H1 (cell line): Measurements from ENCODE around the gene TUBA8. TPM values are rescaled to one million over a fixed set of nuclear protein-coding genes. Genes with fewer than 3 reads are reported as not detected.

Source experiments
- CTCF ChIA-PET: fragments of 300-600 bp; sonication (Branson Sonifier 250); formaldehyde crosslinking; loops from one replicate; lab custom pipeline; 2021; ENCODE audit not compliant: partially characterized antibody; lab: Charles Lee
- POLR2A ChIA-PET: fragments of 300-600 bp; sonication (Branson Sonifier 250); formaldehyde crosslinking; loops from one replicate; lab custom pipeline; 2021; ENCODE audit warnings: inconsistent platforms; ENCODE audit not compliant: partially characterized antibody; lab: Charles Lee
- DNase-seq, 2 experiments: peaks; one replicate each; pipeline versions ENCODE4 v3.0.0 to v3.0.0-alpha.2; 2010 to 2022; ENCODE audit warnings: low spot score in 2 of 2, low read depth in 1 of 2, mixed read lengths in 1 of 2
- FAIRE-seq: peaks from 2 replicates; lab custom pipeline; 2011; peaks lifted over from hg19 to GRCh38; lab: Jason Lieb, UNC
- H2AFZ ChIP-seq: 2 replicates; pipeline ENCODE4 v1.8.1; 2012; ENCODE audit warnings: low read length, inconsistent platforms
- H2AK5ac ChIP-seq: 2 replicates; pipeline ENCODE4 v1.6.1; 2013; ENCODE audit warnings: low read depth, low read length
- H2BK120ac ChIP-seq: replicated peaks from 2 replicates; pipeline ENCODE3; 2013; ENCODE audit warnings: low read depth, low read length, inconsistent platforms
- H2BK12ac ChIP-seq: 2 replicates; pipeline ENCODE4 v1.6.1; 2013; ENCODE audit warnings: low read depth, low read length
- H2BK15ac ChIP-seq: 2 replicates; pipeline ENCODE4 v1.6.1; 2013; ENCODE audit warnings: low read length
- H2BK20ac ChIP-seq: 2 replicates; pipeline ENCODE4 v1.6.1; 2013; ENCODE audit warnings: low read length
- H2BK5ac ChIP-seq: 2 replicates; pipeline ENCODE4 v1.6.1; 2013; ENCODE audit warnings: low read depth, low read length
- H3K14ac ChIP-seq: 2 replicates; pipeline ENCODE4 v1.6.1; 2013; ENCODE audit warnings: inconsistent platforms; ENCODE audit not compliant: insufficient read length
- H3K18ac ChIP-seq: 2 replicates; pipeline ENCODE4 v1.6.1; 2013; ENCODE audit warnings: low read length; ENCODE audit errors: extremely low read depth
- H3K23ac ChIP-seq: 2 replicates; pipeline ENCODE4 v1.6.1; 2013; ENCODE audit warnings: inconsistent platforms; ENCODE audit not compliant: insufficient read length
- H3K23me2 ChIP-seq: 2 replicates; pipeline ENCODE4 v1.6.1; 2013; ENCODE audit warnings: low read depth, low read length
- H3K27ac ChIP-seq: 2 replicates; pipeline ENCODE4 v1.6.1; 2011; ENCODE audit warnings: low read depth, low read length, inconsistent platforms
- H3K27me3 ChIP-seq, 4 experiments: replicated peaks in 1 of 4; 1 replicate in 1 of 4; 2 replicates in 3 of 4; pipeline versions ENCODE4 v1.6.1 to v1.8.1; 2011 to 2013; ENCODE audit warnings: low read length in 3 of 4, mild to moderate bottlenecking in 3 of 4, inconsistent platforms in 2 of 4, mixed read lengths in 2 of 4, moderate library complexity in 1 of 4; ENCODE audit not compliant: control insufficient read depth in 3 of 4, insufficient read depth in 3 of 4; ENCODE audit errors: extremely low read depth in 1 of 4
- H3K36me3 ChIP-seq, 4 experiments: 2 replicates each; pipeline versions ENCODE4 v1.6.1 to v1.8.1; 2011 to 2013; ENCODE audit warnings: mild to moderate bottlenecking in 4 of 4, low read length in 3 of 4, moderate library complexity in 2 of 4, control low read depth in 1 of 4, inconsistent platforms in 1 of 4; ENCODE audit not compliant: insufficient read depth in 4 of 4, control insufficient read depth in 2 of 4
- H3K4ac ChIP-seq: replicated peaks from 2 replicates; pipeline ENCODE3; 2013; ENCODE audit warnings: low read length, low read depth, mixed read lengths, inconsistent platforms; ENCODE audit not compliant: insufficient read length
- H3K4me1 ChIP-seq, 4 experiments: replicated peaks in 1 of 4; 1 replicate in 1 of 4; 2 replicates in 3 of 4; pipeline versions ENCODE4 v1.6.1 to v1.8.1; 2011 to 2013; ENCODE audit warnings: low read length in 3 of 4, inconsistent platforms in 2 of 4, mixed read lengths in 1 of 4; ENCODE audit not compliant: insufficient read depth in 4 of 4, control insufficient read depth in 3 of 4
- H3K4me2 ChIP-seq, 2 experiments: 2 replicates each; pipeline versions ENCODE4 v1.6.1 to v1.8.1; 2011 to 2013; ENCODE audit warnings: low read depth in 2 of 2, low read length in 2 of 2, control low read depth in 1 of 2, inconsistent platforms in 1 of 2, mild to moderate bottlenecking in 1 of 2; ENCODE audit not compliant: insufficient read depth in 1 of 2
- H3K4me3 ChIP-seq, 4 experiments: fragments of 200-600, 300-600 bp in 1 of 4; sonication (generic), shearing (Covaris generic), sonication (Bioruptor Twin) in 1 of 4; 2 replicates each; pipeline versions ENCODE4 v1.5.1 to v1.8.1; 2011 to 2016; ENCODE audit warnings: low read length in 4 of 4, low read depth in 3 of 4, control low read depth in 2 of 4, inconsistent platforms in 2 of 4, mild to moderate bottlenecking in 2 of 4, mixed read lengths in 1 of 4, moderate library complexity in 1 of 4; ENCODE audit not compliant: insufficient read depth in 2 of 4; ENCODE audit errors: extremely low read depth in 1 of 4
- H3K56ac ChIP-seq: replicated peaks from 2 replicates; pipeline ENCODE3; 2013; ENCODE audit warnings: low read depth, mild to moderate bottlenecking, mixed read lengths, low read length, inconsistent platforms; ENCODE audit not compliant: insufficient read length
- H3K79me1 ChIP-seq: 2 replicates; pipeline ENCODE4 v1.6.1; 2013; ENCODE audit warnings: low read depth, low read length, control low read depth
- H3K79me2 ChIP-seq, 2 experiments: 2 replicates each; pipeline versions ENCODE4 v1.6.1 to v1.8.1; 2012 to 2013; ENCODE audit warnings: low read length in 2 of 2, mild to moderate bottlenecking in 2 of 2, inconsistent platforms in 1 of 2; ENCODE audit not compliant: insufficient read depth in 2 of 2, control insufficient read depth in 1 of 2
- H3K9ac ChIP-seq, 4 experiments: replicated peaks in 1 of 4; 1 replicate in 1 of 4; 2 replicates in 3 of 4; pipeline versions ENCODE4 v1.6.1 to v1.8.1; 2011 to 2013; ENCODE audit warnings: low read depth in 3 of 4, low read length in 3 of 4, control low read depth in 2 of 4, mild to moderate bottlenecking in 2 of 4, moderate library complexity in 2 of 4, inconsistent platforms in 1 of 4; ENCODE audit errors: extremely low read depth in 1 of 4
- H3K9me3 ChIP-seq, 2 experiments: 2 replicates each; pipeline versions ENCODE4 v1.6.1 to v1.8.1; 2012 to 2013; ENCODE audit warnings: mild to moderate bottlenecking in 2 of 2, moderate library complexity in 2 of 2, control low read depth in 1 of 2, inconsistent platforms in 1 of 2, low read depth in 1 of 2, low read length in 1 of 2, mixed read lengths in 1 of 2; ENCODE audit not compliant: insufficient read depth in 2 of 2
- H4K20me1 ChIP-seq, 2 experiments: replicated peaks in 1 of 2; 2 replicates each; pipeline versions ENCODE3 to v1.8.1; 2011 to 2013; ENCODE audit warnings: inconsistent platforms in 2 of 2, low read length in 2 of 2, mild to moderate bottlenecking in 1 of 2; ENCODE audit not compliant: insufficient read depth in 2 of 2, control insufficient read depth in 1 of 2
- H4K5ac ChIP-seq: 2 replicates; pipeline ENCODE4 v1.6.1; 2013; ENCODE audit warnings: low read length, low read depth, mixed read lengths, inconsistent platforms; ENCODE audit not compliant: insufficient read length
- H4K8ac ChIP-seq: 2 replicates; pipeline ENCODE4 v1.8.0; 2013; ENCODE audit warnings: mild to moderate bottlenecking, moderate library complexity, low read length, inconsistent platforms; ENCODE audit not compliant: insufficient read depth; ENCODE audit errors: extremely low read depth
- H4K91ac ChIP-seq: replicated peaks from 2 replicates; pipeline ENCODE3; 2013; ENCODE audit warnings: low read length, mixed read lengths, inconsistent platforms; ENCODE audit not compliant: insufficient read length
- BCL11A ChIP-seq, 2 experiments: IDR thresholded peaks; one replicate each; pipeline ENCODE4 v1.6.1; 2011; ENCODE audit warnings: low read depth in 2 of 2, low read length in 2 of 2, mild to moderate bottlenecking in 2 of 2
- CBX5 ChIP-seq: fragments of 300-800, 300-1000 bp; sonication (generic); IDR thresholded peaks from 2 replicates; pipeline ENCODE4 v1.7.1; 2016; ENCODE audit warnings: antibody characterized with exemption, low read length, low read depth
- E2F6 ChIP-seq: IDR thresholded peaks from 2 replicates; pipeline ENCODE4 v1.6.1; 2012; ENCODE audit warnings: inconsistent platforms
- EZH2 ChIP-seq: fragments of 200-600 bp; sonication (generic); IDR thresholded peaks from 2 replicates; pipeline ENCODE4 v1.7.1; 2012; ENCODE audit warnings: low read depth, mild to moderate bottlenecking, moderate library complexity, low read length, inconsistent platforms; ENCODE audit not compliant: severe bottlenecking
- HDAC6 ChIP-seq: IDR thresholded peaks from one replicate; pipeline ENCODE4 v1.7.1; 2012; ENCODE audit warnings: low read depth, mild to moderate bottlenecking, inconsistent platforms, low read length, moderate library complexity
- KDM5A ChIP-seq: fragments of 200-600 bp; IDR thresholded peaks from 2 replicates; pipeline ENCODE4 v1.7.1; 2012; ENCODE audit warnings: mild to moderate bottlenecking, low read length, inconsistent platforms, mixed read lengths
- MAFK ChIP-seq: IDR thresholded peaks from 2 replicates; pipeline ENCODE4 v1.6.1; 2012; ENCODE audit warnings: low read depth, mild to moderate bottlenecking, improper control_type of control experiment, low read length
- RBBP5 ChIP-seq: IDR thresholded peaks from 2 replicates; pipeline ENCODE4 v1.7.1; 2012; ENCODE audit warnings: low read depth, mild to moderate bottlenecking, inconsistent platforms, low read length, moderate library complexity, borderline replicate concordance
- RFX5 ChIP-seq: IDR thresholded peaks from 2 replicates; pipeline ENCODE4 v1.6.1; 2011; ENCODE audit warnings: low read depth, low read length, improper control_type of control experiment, borderline replicate concordance
- SP1 ChIP-seq: IDR thresholded peaks from 2 replicates; pipeline ENCODE4 v1.6.1; 2011; ENCODE audit warnings: low read depth, low read length
- SP2 ChIP-seq: IDR thresholded peaks from 2 replicates; pipeline ENCODE4 v1.6.1; 2012; ENCODE audit warnings: mild to moderate bottlenecking, low read length, inconsistent platforms
- TAF1 ChIP-seq: IDR thresholded peaks from 2 replicates; pipeline ENCODE4 v1.6.1; 2011; ENCODE audit warnings: mild to moderate bottlenecking, low read depth, low read length
- TCF12 ChIP-seq: IDR thresholded peaks from 2 replicates; pipeline ENCODE4 v1.6.1; 2011; ENCODE audit warnings: low read depth, mild to moderate bottlenecking, low read length
- WGBS, 2 experiments: shearing (Covaris generic) in 1 of 2; methylation state at CpG; one replicate each; pipeline versions ENCODE4 v1.1.6 to v1.1.7; 2013 to 2015; ENCODE audit warnings: low lambda C conversion rate in 2 of 2, mixed read lengths in 2 of 2, inconsistent platforms in 1 of 2, low coverage in 1 of 2, missing lambda C conversion rate in 1 of 2; ENCODE audit not compliant: insufficient replicate concordance in 2 of 2, insufficient coverage in 1 of 2, insufficient read length in 1 of 2; ENCODE audit errors: extremely low coverage in 1 of 2, missing lambda C conversion rate in 1 of 2; 5-methylcytosine and 5-hydroxymethylcytosine counted together
- polyA plus RNA-seq, 7 experiments: library from polyadenylated mRNA; depleted of rRNA in 3 of 7; stranded (reverse) in 5 of 7; unstranded in 2 of 7; fragments of >200 nt in 5 of 7; fragments of 200-250 nt in 2 of 7; gene quantifications; 1 replicate in 5 of 7; 2 replicates in 1 of 7; 4 replicates in 1 of 7; pipeline versions ENCODE4 v1.2.1 to v1.2.3, GENCODE V29; 2011 to 2013; ENCODE audit warnings: missing spikeins in 2 of 7, mixed read lengths in 2 of 7
- total RNA-seq: library from RNA; stranded (reverse); fragmentation: NEBNext Ultra II Directional; extraction: Animal tissue kit (Norgen Biotek cat#: 25700); gene quantifications from 2 replicates; pipeline ENCODE4 v1.2.1, GENCODE V29; 2021

TUBA8 gene
- total and polyA plus RNA-seq, 2 of the 8 experiments (the other 6 are each of a cell fraction or from before 2014, with no cell fraction given), result 1.0 to 4.0 TPM

GRCh38 chr22:18118345-18118915 lies 7.8 kb downstream of the TUBA8 start:
- no peak overlapping the region for H2BK12ac ChIP-seq
- H4K91ac ChIP-seq, result no peak overlapping the region
- H3K4me1 ChIP-seq, result peaks cover 0 to 5% (median 2%) of the 10 kb centered on the region in 4 experiments; a peak in 2 of 7 replicates
- no peak overlapping the region for H2BK5ac ChIP-seq
- ChIA-PET CTCF (interaction anchor here (1.0 kb wide), 2 partner anchors 11 to 34 kb away, joined by 3 read pairs; no protein-coding TSS in a partner anchor), POLR2A (interaction anchor here (0.6 kb wide), 1 partner anchor 71 kb away, joined by 5 read pairs; no protein-coding TSS in a partner anchor)
- H3K4ac ChIP-seq, result no peak overlapping the region
- 90% methylated on average over 9 of the region's 9 CpGs; no CpG with 5 or more reads in 1 of the 2 experiments for WGBS, 2 experiments
- no peak overlapping the region for H2BK15ac ChIP-seq
- H3K27me3 ChIP-seq, result no peaks in the 10 kb centered on the region; a peak in 2 of 7 replicates
- no peak overlapping the region for H2AFZ ChIP-seq
- H3K79me2 ChIP-seq, result no peaks in the 10 kb centered on the region
- no peak overlapping the region for H3K56ac ChIP-seq
- DNase-seq, result no peak
- H3K9me3 ChIP-seq, result no peaks in the 10 kb centered on the region
- no peak overlapping the region for H3K27ac ChIP-seq
- H2BK20ac ChIP-seq, result no peak overlapping the region
- H4K5ac ChIP-seq, result no peak overlapping the region
- no peak overlapping the region for H3K4me2 ChIP-seq
- no peak overlapping the region for H4K8ac ChIP-seq
- no peaks in the 10 kb centered on the region for H3K36me3 ChIP-seq
- H3K79me1 ChIP-seq, result no peaks in the 10 kb centered on the region
- no peaks in the 10 kb centered on the region for H3K23me2 ChIP-seq
- no peak overlapping the region for H2AK5ac ChIP-seq
- peaks cover 0 to 2% of the 10 kb centered on the region in 2 experiments for H4K20me1 ChIP-seq
- no peak overlapping the region for H3K18ac ChIP-seq
- no peak overlapping the region for H2BK120ac ChIP-seq
- no peak overlapping the region for H3K9ac ChIP-seq
- H3K14ac ChIP-seq, result no peak overlapping the region
- H3K23ac ChIP-seq, result no peak overlapping the region
- no peak overlapping the region for H3K4me3 ChIP-seq
- no peak for FAIRE-seq
- no peak for TF ChIP-seq SP2
- no peak for TF ChIP-seq EZH2
- TF ChIP-seq SP1, result no peak
- no peak for TF ChIP-seq HDAC6
- no peak for TF ChIP-seq E2F6
- no peak for TF ChIP-seq MAFK
- TF ChIP-seq RFX5, result no peak
- no peak for TF ChIP-seq BCL11A (IDR thresholded peaks at IDR 0.05; ENCODE audit: low read depth in 2 of 2, low read length in 2 of 2)
- no peak for TF ChIP-seq CBX5
- TF ChIP-seq KDM5A, result no peak
- TF ChIP-seq TCF12, result no peak
- no peak for TF ChIP-seq RBBP5
- no peak for TF ChIP-seq TAF1
